H54 (cell line): Measurements from ENCODE around the gene ZBTB7C.

Experiments used
- DNase-seq: peaks from one replicate; pipeline ENCODE4 v3.0.0; 2011; ENCODE audit warnings: low spot score, mixed read lengths; ENCODE audit not compliant: insufficient read length
- FAIRE-seq: peaks from 3 replicates; lab custom pipeline; 2011; peaks lifted over from hg19 to GRCh38; lab: Jason Lieb, UNC
- POLR2A ChIP-seq: IDR thresholded peaks from 2 replicates; pipeline ENCODE4 v1.6.1; 2011; ENCODE audit warnings: low read depth, mild to moderate bottlenecking, low read length

ZBTB7C gene

DNA sequence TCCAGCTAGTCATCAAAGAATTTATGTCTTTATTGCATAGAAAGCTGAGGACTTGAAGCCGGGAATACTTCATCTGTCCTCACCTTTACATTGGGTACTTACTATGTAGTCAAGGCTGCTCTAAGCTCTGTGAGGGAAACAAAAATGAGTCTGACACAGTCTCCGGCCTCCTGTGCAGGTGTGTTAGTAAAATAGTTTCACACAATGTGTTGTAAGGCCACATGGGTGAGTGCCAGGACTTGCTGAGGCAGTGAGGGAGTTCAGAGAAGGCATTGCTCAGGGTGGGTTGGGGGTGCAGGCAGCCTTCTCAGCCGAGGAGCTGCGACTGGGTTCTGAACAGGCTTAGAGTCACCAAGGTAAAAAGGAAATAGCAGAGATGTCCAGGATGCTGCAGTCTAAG, 424.2 kb downstream of the ZBTB7C start:
- DNase-seq (no peak), FAIRE-seq (no peak)
- no peak for TF ChIP-seq POLR2A

DNA sequence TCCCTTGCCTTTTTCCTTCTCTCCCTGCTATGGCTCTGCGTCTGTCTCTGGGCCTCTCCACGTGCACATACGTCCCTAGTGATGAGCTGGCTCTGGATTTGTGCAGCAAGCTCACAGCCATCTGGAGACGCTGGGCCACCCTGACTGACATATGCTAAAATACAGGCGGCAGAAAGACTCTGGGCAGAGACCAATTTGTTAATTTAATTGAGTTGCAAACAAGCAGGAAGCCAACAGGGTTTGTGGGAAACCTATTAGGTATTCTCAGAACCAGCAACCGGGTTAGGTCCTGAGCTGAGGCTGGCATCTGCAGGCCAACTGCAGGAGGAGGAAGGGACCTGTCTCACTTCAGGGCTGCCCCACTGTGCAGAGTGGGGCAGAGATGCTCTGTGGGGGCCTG, 425.2 kb downstream of the ZBTB7C start:
- TF ChIP-seq POLR2A: no peak
- DNase-seq (no peak), FAIRE-seq (no peak)

DNA sequence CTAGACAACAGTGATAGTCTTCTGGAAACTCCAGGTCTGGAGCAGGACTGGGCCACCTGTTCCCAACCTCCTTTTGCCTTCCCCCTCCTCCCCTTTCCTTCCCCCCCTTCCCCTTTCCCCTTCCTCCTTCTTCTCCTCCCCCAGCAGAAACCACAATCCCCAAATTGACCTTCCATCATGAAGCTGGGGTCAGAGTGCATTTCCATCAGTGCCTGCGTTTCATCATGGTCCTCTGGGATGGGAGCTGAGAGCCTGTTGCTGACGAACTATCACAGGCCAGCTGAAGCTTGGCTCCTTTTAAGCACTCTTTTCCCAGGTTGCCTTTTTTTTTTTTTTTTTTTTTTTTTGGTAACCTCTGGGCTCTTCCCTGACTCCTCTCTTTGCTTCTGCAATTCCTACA, 426.1 kb downstream of the ZBTB7C start:
- TF ChIP-seq POLR2A: no peak
- FAIRE-seq (no peak), DNase-seq (no peak)

DNA sequence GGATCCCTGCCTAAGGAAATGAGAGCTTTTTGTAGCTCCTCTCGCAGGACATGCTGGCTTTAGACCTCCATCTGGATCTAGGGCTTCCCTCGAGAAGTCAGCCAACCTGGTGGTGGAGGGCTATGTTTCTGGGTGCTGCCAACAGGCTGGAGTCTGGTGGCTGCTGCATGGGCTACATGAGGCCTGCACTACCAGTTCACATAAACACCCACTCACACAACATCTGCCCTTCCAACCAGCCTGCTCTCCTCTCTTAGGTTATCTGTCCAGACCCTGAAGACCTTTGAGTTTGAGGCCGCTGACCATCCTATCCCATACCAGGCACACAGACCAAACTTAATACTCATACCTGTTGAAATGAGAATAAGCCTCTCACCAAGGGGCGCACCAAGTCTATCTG, 427.4 kb downstream of the ZBTB7C start:
- no peak for TF ChIP-seq POLR2A
- DNase-seq (no peak), FAIRE-seq (no peak)

DNA sequence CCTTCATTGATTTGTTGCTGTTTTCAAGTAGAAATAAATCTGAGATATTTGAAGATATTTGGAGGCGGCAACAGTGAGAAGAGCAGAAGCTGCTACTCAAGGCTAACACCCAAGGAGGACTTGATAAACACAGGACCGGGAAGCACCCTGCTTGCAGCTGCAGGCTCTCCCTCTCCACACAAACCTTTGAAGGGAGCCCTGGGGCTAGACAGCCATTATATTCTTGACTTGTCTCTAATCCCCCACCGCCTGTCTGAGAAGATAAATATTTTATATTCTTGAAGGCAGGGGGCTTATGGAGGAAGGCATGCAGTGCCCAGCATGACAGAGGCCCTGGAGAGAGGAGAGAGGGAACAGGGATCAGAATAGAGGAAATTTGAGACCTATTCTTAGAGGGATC, 427.9 kb downstream of the ZBTB7C start:
- no peak for FAIRE-seq
- DNase-seq: no peak
- TF ChIP-seq POLR2A: no peak

DNA sequence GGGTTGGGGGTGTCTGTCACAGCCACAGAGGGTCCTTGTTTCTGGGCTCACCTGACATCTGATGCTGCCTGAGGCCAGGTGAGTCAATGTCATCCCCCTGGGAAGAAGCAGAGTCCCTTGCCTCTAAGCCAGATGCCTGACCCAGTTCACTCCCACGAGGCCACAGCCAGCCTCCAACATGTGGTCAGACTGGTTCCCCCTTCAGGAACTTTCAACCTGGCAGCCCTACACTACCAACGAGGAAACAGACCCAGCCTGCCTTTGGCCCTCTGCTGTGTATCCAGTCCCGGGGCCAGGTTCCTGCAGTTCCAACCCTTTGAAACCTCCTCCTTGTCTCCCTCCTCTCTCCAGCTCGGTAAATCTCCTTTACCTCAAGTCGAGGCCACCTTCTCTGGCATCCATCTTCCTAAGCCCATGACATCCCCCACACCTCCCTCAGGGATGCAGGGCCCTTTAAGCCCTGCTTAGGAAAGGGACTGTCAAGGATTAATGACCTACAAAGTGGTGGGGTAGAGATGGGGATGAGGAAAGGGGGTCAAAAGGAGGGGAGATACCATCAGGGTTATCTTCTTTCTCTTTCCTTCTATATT, 429.5 kb downstream of the ZBTB7C start:
- TF ChIP-seq POLR2A: no peak
- no peak for FAIRE-seq
- DNase-seq: no peak

DNA sequence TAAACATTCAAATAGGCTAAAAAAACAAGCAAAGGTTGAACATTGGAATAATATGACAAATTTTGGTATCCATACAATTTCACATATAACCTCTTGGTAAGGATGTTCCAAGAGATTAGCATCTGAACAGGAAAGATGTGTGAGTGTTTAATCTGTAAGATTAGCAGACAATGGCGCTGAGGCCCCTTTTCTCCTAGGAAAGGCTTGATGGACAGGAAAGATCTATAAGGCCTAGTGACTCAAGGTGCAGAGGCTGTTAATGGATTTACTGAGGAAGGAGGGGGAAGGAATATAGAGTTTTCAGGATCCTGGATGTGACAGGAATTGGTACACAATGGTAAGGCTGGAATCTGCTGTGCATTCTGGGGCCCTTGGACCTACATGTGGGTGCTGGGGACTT, 430.6 kb downstream of the ZBTB7C start:
- FAIRE-seq (no peak), DNase-seq (no peak)
- TF ChIP-seq POLR2A: no peak

DNA sequence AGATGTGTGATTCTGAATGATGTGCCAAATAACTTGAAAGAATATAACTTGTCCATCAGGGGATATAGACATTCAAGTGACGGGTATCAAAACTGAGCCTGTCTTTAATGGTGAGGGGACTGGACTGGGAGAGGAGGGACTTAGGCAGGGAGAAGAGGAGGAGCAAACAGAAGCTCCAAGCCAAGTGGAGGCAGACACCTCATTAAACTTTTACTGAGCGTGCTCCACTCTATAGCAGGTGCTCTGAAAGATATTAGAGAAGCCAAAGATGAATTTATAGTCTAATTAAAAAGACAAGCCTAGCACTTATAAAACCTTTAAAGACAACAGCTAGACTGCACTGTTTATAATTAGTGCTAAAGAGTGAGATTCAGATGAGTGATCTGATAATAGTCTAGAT, 431.0 kb downstream of the ZBTB7C start:
- TF ChIP-seq POLR2A: no peak
- FAIRE-seq: no peak
- DNase-seq: no peak
